WTC11 (cell line): ENCODE measurements around the gene SSBP2. TPM values are rescaled to one million over a fixed set of nuclear protein-coding genes. Genes with fewer than 3 reads are reported as not detected.

ENCODE experiments used
- ATAC-seq: fragments of 200-7000 bp; cut with Tn5 transposase; 2 replicates; pipeline ENCODE4 v1.10.0; 2021; ENCODE audit warnings: mild to moderate bottlenecking, moderate library complexity
- CTCF ChIA-PET: fragments of 300-600 bp; sonication (Branson Sonifier 250); formaldehyde crosslinking; loops from one replicate; lab custom pipeline; 2021; ENCODE audit warnings: antibody characterized with exemption; lab: Charles Lee
- POLR2A ChIA-PET: fragments of 350-600 bp; sonication (Branson Sonifier 250); formaldehyde crosslinking; loops from one replicate; lab custom pipeline; 2021; ENCODE audit warnings: antibody characterized with exemption; lab: Charles Lee
- DNase-seq: peaks from one replicate; pipeline ENCODE4 v3.0.0; 2021; ENCODE audit warnings: low spot score
- H3K27ac Mint-ChIP-seq: 2 replicates; pipeline ENCODE4 v1.8.0; 2021; ENCODE audit warnings: mixed read lengths
- H3K27me3 Mint-ChIP-seq: 2 replicates; pipeline ENCODE4 v1.8.0; 2021; ENCODE audit warnings: low read depth, mild to moderate bottlenecking, moderate library complexity, mixed read lengths
- H3K36me3 Mint-ChIP-seq: 2 replicates; pipeline ENCODE4 v1.8.0; 2021; ENCODE audit warnings: mixed read lengths
- H3K4me1 Mint-ChIP-seq: 2 replicates; pipeline ENCODE4 v1.8.0; 2022; ENCODE audit warnings: mixed read lengths
- H3K4me3 Mint-ChIP-seq: 2 replicates; pipeline ENCODE4 v1.8.0; 2021; ENCODE audit warnings: mild to moderate bottlenecking, moderate library complexity, mixed read lengths
- H3K9me3 Mint-ChIP-seq: 2 replicates; pipeline ENCODE4 v1.8.0; 2021; ENCODE audit warnings: mixed read lengths
- CDX4 ChIP-seq: fragments of 250-450 bp; sonication (Bioruptor Pico); IDR thresholded peaks from 2 replicates; pipeline ENCODE4 v1.9.0; 2021; ENCODE audit warnings: moderate library complexity, mild to moderate bottlenecking, inconsistent platforms, borderline replicate concordance
- CREM ChIP-seq: sonication (generic); formaldehyde crosslinking; IDR thresholded peaks from 2 replicates; pipeline ENCODE4 v1.8.1; 2022; ENCODE audit warnings: mild to moderate bottlenecking, missing genetic modification reagents, moderate library complexity
- EMX1 ChIP-seq: fragments of 250-450 bp; sonication (Bioruptor Pico); IDR thresholded peaks from 2 replicates; pipeline ENCODE4 v1.8.0; 2021; ENCODE audit warnings: mild to moderate bottlenecking
- HMGA2 ChIP-seq: fragments of 250-450 bp; sonication (Bioruptor Pico); IDR thresholded peaks from 2 replicates; pipeline ENCODE4 v1.4.0; 2021; ENCODE audit warnings: mild to moderate bottlenecking, moderate library complexity
- JUN ChIP-seq: sonication (generic); formaldehyde crosslinking; IDR thresholded peaks from 2 replicates; pipeline ENCODE4 v1.8.0; 2023; ENCODE audit warnings: mild to moderate bottlenecking, missing genetic modification reagents
- PRDM15 ChIP-seq: sonication (generic); formaldehyde crosslinking; IDR thresholded peaks from 2 replicates; pipeline ENCODE4 v1.8.0; 2022; ENCODE audit warnings: missing genetic modification reagents
- TCF7 ChIP-seq: sonication (generic); formaldehyde crosslinking; IDR thresholded peaks from 2 replicates; pipeline ENCODE4 v1.8.0; 2022; ENCODE audit warnings: mild to moderate bottlenecking, low read depth, missing genetic modification reagents, moderate library complexity
- ZBTB21 ChIP-seq: sonication (generic); formaldehyde crosslinking; IDR thresholded peaks from 2 replicates; pipeline ENCODE4 v1.8.1; 2023; ENCODE audit warnings: mild to moderate bottlenecking, missing genetic modification reagents, borderline replicate concordance
- ZNF121 ChIP-seq: sonication (generic); formaldehyde crosslinking; IDR thresholded peaks from 2 replicates; pipeline ENCODE4 v1.8.0; 2023; ENCODE audit warnings: missing genetic modification reagents
- total RNA-seq: library from RNA; stranded (reverse); gene quantifications from 3 replicates; pipeline ENCODE4 v1.2.3, GENCODE V29; 2021
- TF ChIP-seq, protein P1 (sequence below): fragments of 250-450 bp; sonication (Bioruptor Pico); IDR thresholded peaks from 2 replicates; pipeline ENCODE4 v1.8.0; 2021; ENCODE audit warnings: mild to moderate bottlenecking

SSBP2 gene
- total RNA-seq, 1 experiment from 2014 or later, result 24.9 TPM

DNA sequence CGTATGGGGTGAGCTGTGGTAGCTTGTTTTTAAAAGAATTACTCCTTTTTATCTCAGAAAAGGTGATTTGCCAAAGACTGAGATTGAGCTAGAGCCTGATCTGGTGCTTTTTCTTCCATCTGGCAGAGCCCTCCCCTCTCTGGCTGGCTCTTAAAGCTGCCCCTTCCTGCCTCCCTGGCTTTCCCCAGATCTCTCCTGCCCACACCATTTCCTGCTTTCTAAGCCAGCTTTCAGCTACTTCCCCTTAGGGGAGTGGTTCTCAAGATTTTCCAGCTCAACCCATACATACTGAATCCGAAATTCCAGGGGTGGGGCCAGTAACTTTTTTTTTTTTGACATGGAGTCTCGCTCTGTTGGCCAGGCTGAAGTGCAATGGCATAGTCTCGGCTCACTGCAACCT lies 352.2 kb downstream of the SSBP2 start:
- peaks cover 18% of the 10 kb centered on the region for H3K27me3 Mint-ChIP-seq
- DNase-seq, result no peak
- H3K4me1 Mint-ChIP-seq, result no peaks in the 10 kb centered on the region
- no peak overlapping the region for H3K4me3 Mint-ChIP-seq
- H3K9me3 Mint-ChIP-seq, result peaks cover 6% of the 10 kb centered on the region
- CTCF ChIA-PET, result interaction anchor here (1.1 kb wide), 1 partner anchor 27 kb away, joined by 3 read pairs; no protein-coding TSS in a partner anchor
- POLR2A ChIA-PET, result no interaction called here
- no peak for TF ChIP-seq EMX1 (CRISPR knock-in tag)
- no peak for TF ChIP-seq TCF7
- TF ChIP-seq, protein P1, sequence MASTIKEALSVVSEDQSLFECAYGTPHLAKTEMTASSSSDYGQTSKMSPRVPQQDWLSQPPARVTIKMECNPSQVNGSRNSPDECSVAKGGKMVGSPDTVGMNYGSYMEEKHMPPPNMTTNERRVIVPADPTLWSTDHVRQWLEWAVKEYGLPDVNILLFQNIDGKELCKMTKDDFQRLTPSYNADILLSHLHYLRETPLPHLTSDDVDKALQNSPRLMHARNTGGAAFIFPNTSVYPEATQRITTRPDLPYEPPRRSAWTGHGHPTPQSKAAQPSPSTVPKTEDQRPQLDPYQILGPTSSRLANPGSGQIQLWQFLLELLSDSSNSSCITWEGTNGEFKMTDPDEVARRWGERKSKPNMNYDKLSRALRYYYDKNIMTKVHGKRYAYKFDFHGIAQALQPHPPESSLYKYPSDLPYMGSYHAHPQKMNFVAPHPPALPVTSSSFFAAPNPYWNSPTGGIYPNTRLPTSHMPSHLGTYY (CRISPR knock-in tag), result no peak
- TF ChIP-seq JUN (CRISPR knock-in tag), result no peak
- TF ChIP-seq CREM (CRISPR knock-in tag), result no peak
- no peak for TF ChIP-seq HMGA2 (CRISPR knock-in tag)
- H3K36me3 Mint-ChIP-seq, result no peaks in the 10 kb centered on the region
- no peak overlapping the region for H3K27ac Mint-ChIP-seq
- ATAC-seq, result no peak

DNA sequence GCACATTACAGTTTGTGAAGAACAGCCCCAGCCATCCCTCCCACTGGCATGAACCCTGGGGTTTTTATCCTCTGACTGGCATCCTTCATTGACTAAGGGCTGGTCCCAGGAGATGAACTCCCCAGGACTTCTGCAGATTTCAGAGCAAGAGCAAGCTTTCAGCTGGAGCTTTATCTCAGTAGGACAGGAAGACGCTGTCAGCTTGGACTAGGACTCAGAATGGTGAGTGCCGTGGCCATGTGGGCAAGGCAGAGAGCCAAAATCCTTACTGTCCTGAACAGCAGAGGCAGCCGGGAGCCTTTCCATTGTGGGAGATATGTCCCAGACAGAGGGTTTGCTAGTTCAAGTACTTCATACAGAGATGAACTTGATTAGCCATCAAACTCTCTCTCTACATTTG lies 353.7 kb downstream of the SSBP2 start:
- H3K9me3 Mint-ChIP-seq, result peaks cover 6% of the 10 kb centered on the region
- H3K4me1 Mint-ChIP-seq, result no peaks in the 10 kb centered on the region
- DNase-seq, result no peak
- H3K36me3 Mint-ChIP-seq, result no peaks in the 10 kb centered on the region
- CTCF ChIA-PET, result no interaction called here
- peaks cover 31% of the 10 kb centered on the region for H3K27me3 Mint-ChIP-seq
- no peak overlapping the region for H3K27ac Mint-ChIP-seq
- POLR2A ChIA-PET, result interaction anchor here (0.7 kb wide), 1 partner anchor 441 kb away, joined by 3 read pairs; no protein-coding TSS in a partner anchor
- no peak overlapping the region for H3K4me3 Mint-ChIP-seq
- TF ChIP-seq CDX4 (CRISPR knock-in tag), result no peak
- ATAC-seq, result no peak

- POLR2A ChIA-PET, result no interaction called here
Observed at GRCh38 chr5:81395262-81395661, 355.6 kb downstream of the SSBP2 start.

More at GRCh38 chr5:81395262-81395661, 355.6 kb downstream of the SSBP2 start:
- TF ChIP-seq ZNF121 (CRISPR knock-in tag) (no peak), PRDM15 (CRISPR knock-in tag) (no peak), ZBTB21 (no peak)
- Mint-ChIP-seq H3K9me3 (peaks cover 6% of the 10 kb centered on the region), H3K36me3 (no peaks in the 10 kb centered on the region), H3K4me3 (no peak overlapping the region), H3K4me1 (no peaks in the 10 kb centered on the region), H3K27ac (no peak overlapping the region), H3K27me3 (peaks cover 41% of the 10 kb centered on the region)
- DNase-seq, result no peak
- no peak for ATAC-seq
- CTCF ChIA-PET, result interaction anchor here (0.8 to 2.4 kb wide), 4 partner anchors 30 to 835 kb away, joined by 3 to 12 read pairs (median 4); partner anchors contain the start of gene ZCCHC9
